Measurements from ENCODE around the gene AQP6.
A peak's percentile ranks its signal among the peaks of the same experiment; 100 is the strongest.
"Not testable (repeated sequence)": the region's sequence is repeated elsewhere in the genome, so short reads cannot be mapped to it uniquely, and the experiment has no call there.

AQP6 gene

GRCh38 chr12:49987625-49988303, 15.0 kb downstream of the AQP6 start:
- no peak for TF ChIP-seq CTCF (conservative IDR thresholded peaks at IDR 0.05; ENCODE audit: control insufficient read depth, insufficient read depth, low read depth, low read length)
- no peak overlapping the region for H3K4me3 ChIP-seq (ENCODE audit: control insufficient read depth, low read depth, low read length)
- DNase-seq (ENCODE audit: low read depth) = no peak

- DNase-seq (ENCODE audit: low read depth); H3K4me3 ChIP-seq (ENCODE audit: control insufficient read depth, low read depth, low read length): not testable (repeated sequence)
Observed at GRCh38 chr12:49989400-49989799, 16.7 kb downstream of the AQP6 start.

GRCh38 chr12:49990273-49990672, 17.5 kb downstream of the AQP6 start:
- TF ChIP-seq CTCF (conservative IDR thresholded peaks at IDR 0.05; ENCODE audit: control insufficient read depth, insufficient read depth, low read depth, low read length) = no peak
- no peak overlapping the region for H3K4me3 ChIP-seq (ENCODE audit: control insufficient read depth, low read depth, low read length)
- DNase-seq (ENCODE audit: low read depth) = peak; percentile 51

GRCh38 chr12:49998453-49998852, 25.7 kb downstream of the AQP6 start:
- TF ChIP-seq CTCF (conservative IDR thresholded peaks at IDR 0.05; ENCODE audit: control insufficient read depth, insufficient read depth, low read depth, low read length) = no peak
- no peak overlapping the region for H3K4me3 ChIP-seq (ENCODE audit: control insufficient read depth, low read depth, low read length)
- no peak for DNase-seq (ENCODE audit: low read depth)

- no peak overlapping the region for H3K4me3 ChIP-seq (ENCODE audit: control insufficient read depth, low read depth, low read length)
- peak; percentile 16 for DNase-seq (ENCODE audit: low read depth)
- no peak for TF ChIP-seq CTCF (conservative IDR thresholded peaks at IDR 0.05; ENCODE audit: control insufficient read depth, insufficient read depth, low read depth, low read length)
Observed at GRCh38 chr12:50003595-50003994, 30.8 kb downstream of the AQP6 start.

GRCh38 chr12:50004696-50005095, 31.9 kb downstream of the AQP6 start:
- no peak overlapping the region for H3K4me3 ChIP-seq (ENCODE audit: control insufficient read depth, low read depth, low read length)
- no peak for DNase-seq (ENCODE audit: low read depth)
- no peak for TF ChIP-seq CTCF (conservative IDR thresholded peaks at IDR 0.05; ENCODE audit: control insufficient read depth, insufficient read depth, low read depth, low read length)

GRCh38 chr12:50005175-50005574, 32.4 kb downstream of the AQP6 start:
- DNase-seq (ENCODE audit: low read depth) = no peak
- no peak overlapping the region for H3K4me3 ChIP-seq (ENCODE audit: control insufficient read depth, low read depth, low read length)
- TF ChIP-seq CTCF (conservative IDR thresholded peaks at IDR 0.05; ENCODE audit: control insufficient read depth, insufficient read depth, low read depth, low read length) = no peak
